Adrenal gland (tissue), 5 donors: ENCODE measurements around the gene RNF8.

Experiments used
- POLR2A ChIP-seq, 2 donors: fragments of 450-650 bp; IDR thresholded peaks; one replicate each; pipeline ENCODE4 v1.6.1; 2017; ENCODE audit warnings: antibody characterized with exemption in 2 of 2, mild to moderate bottlenecking in 2 of 2, moderate library complexity in 1 of 2
- TF ChIP-seq, protein P1 (sequence below), 6 experiments: fragments of 450-650 bp in 4 of 6; fragments of 200-600 bp in 2 of 6; sonication (generic) in 1 of 6; IDR thresholded peaks; 1 replicate in 5 of 6; 2 replicates in 1 of 6; pipeline versions ENCODE4 v1.5.1 to v1.8.0; 2016 to 2021; ENCODE audit warnings: antibody characterized with exemption in 6 of 6, mild to moderate bottlenecking in 2 of 6, moderate library complexity in 1 of 6
- donor health status: DM: no; HTN: no; CAD: no.

DNA sequence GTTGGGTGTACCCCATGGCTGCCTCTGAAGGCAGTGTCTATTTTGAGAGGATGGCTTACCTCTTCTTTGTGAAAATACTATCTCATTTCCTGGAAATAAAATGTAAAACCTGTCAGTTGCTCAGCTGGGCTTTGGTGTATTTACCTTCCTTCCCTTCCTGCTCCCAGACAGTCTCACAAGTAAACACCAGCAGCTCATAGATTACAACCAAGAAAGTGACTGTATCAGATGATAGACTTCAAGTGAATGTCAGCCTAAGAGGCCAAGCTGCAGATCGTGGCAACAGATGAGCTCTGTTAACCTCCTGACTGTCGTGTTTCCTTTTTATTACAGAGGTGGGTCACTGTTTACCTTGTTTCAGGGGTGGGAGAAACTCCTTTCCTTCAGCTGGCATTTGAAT, 37.3 kb downstream of the RNF8 start:
- TF ChIP-seq, protein P1, sequence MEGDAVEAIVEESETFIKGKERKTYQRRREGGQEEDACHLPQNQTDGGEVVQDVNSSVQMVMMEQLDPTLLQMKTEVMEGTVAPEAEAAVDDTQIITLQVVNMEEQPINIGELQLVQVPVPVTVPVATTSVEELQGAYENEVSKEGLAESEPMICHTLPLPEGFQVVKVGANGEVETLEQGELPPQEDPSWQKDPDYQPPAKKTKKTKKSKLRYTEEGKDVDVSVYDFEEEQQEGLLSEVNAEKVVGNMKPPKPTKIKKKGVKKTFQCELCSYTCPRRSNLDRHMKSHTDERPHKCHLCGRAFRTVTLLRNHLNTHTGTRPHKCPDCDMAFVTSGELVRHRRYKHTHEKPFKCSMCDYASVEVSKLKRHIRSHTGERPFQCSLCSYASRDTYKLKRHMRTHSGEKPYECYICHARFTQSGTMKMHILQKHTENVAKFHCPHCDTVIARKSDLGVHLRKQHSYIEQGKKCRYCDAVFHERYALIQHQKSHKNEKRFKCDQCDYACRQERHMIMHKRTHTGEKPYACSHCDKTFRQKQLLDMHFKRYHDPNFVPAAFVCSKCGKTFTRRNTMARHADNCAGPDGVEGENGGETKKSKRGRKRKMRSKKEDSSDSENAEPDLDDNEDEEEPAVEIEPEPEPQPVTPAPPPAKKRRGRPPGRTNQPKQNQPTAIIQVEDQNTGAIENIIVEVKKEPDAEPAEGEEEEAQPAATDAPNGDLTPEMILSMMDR (IDR thresholded peaks at IDR 0.05): no peak
- no peak for TF ChIP-seq POLR2A (IDR thresholded peaks at IDR 0.05)
